GM18519 (cell line): ENCODE results near the gene IL17RC.
"Not testable (repeated sequence)": the region's sequence is repeated elsewhere in the genome, so short reads cannot be mapped to it uniquely, and the experiment has no call there.

Experiments used
- ATAC-seq: cut with Tn5 transposase; IDR thresholded peaks from one replicate; pipeline ENCODE4 v1.9.1; 2021; ENCODE audit warnings: mild to moderate bottlenecking, moderate library complexity; ENCODE audit not compliant: unreplicated experiment, low FRiP score

Gene IL17RC

DNA sequence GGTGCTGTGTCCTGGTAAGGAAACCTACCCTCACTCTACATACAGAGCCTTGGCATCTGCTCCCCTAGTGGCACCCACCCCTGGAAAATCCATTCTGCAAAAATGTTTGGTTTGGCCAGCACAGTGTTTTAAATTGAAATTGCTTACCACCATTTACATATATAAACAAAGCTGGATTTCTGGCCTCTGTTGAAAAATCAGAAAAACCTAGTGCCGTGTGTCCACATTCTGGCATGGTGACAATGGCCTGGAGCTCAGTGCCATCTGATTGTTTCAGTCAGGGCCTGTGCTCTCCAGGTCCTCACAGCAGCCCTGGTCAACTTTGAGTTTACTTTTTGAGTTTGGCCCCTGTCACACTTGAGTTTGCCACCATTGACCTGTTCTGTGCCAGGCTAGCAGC is 2.9 kb upstream of the IL17RC start:
- ATAC-seq, result no peak

- no peak for ATAC-seq
Measured at GRCh38 chr3:9914559-9915253, 2.2 kb upstream of the IL17RC start.

GRCh38 chr3:9915254-9916141 is 1.4 kb upstream of the IL17RC start:
- ATAC-seq, result no peak

DNA sequence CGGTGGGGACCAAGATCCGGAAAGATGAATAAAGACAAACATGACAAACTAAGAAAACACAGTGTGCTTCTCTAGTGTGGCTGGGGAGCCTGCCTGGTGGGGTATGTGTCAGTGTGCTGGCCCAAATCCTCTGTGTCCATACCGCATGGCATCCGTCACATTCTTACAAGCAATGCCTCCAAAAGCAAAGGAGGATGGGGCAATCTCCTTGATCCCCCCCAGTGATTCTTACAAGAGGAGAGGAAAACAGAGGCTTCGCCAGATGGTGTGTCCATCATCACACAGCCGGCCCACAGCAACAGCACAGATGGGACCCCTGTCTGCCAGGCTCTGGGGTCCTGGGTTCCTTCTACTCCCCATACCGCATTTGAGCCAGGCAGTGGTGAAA is 558 bp upstream of the IL17RC start:
- ATAC-seq, result no peak

GRCh38 chr3:9917820-9918219 is 922 bp downstream of the IL17RC start:
- ATAC-seq, result no peak

- no peak for ATAC-seq
Measured at GRCh38 chr3:9918261-9919038, 1.6 kb downstream of the IL17RC start.

DNA sequence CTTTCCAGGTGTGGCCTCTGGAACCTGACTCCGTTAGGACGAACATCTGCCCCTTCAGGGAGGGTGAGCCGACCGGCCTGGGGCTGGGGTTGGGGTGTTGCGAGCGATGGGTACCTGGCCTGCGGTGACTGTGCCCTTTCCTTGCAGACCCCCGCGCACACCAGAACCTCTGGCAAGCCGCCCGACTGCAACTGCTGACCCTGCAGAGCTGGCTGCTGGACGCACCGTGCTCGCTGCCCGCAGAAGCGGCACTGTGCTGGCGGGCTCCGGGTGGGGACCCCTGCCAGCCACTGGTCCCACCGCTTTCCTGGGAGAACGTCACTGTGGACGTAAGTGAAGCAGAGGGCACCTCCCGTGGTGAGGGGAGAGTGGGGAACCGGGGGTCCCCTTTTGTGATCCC is 11.3 kb downstream of the IL17RC start:
- no peak for ATAC-seq

- ATAC-seq, result no peak
Measured at GRCh38 chr3:9930804-9931418, 14.0 kb downstream of the IL17RC start.

DNA sequence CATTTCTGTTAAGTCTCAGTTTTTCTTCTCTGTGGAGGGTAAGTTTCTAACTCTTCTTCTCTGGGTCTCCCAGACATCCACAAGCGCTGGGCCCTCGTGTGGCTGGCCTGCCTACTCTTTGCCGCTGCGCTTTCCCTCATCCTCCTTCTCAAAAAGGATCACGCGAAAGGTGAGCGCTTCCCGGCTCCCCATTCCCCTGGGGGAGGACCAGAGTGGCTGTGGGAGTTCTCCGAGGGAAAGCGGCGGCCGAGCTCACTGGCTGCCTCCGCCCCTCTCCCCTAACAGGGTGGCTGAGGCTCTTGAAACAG is 15.6 kb downstream of the IL17RC start:
- no peak for ATAC-seq

GRCh38 chr3:9932843-9933560 is 16.1 kb downstream of the IL17RC start:
- peak; percentile 40 for ATAC-seq

- ATAC-seq, result peak; percentile 84
Measured at GRCh38 chr3:9933561-9934234, 16.8 kb downstream of the IL17RC start, which contains the start of gene CRELD1. CRELD1 (plus strand) TSS chr3:9933834; CDS start chr3:9934439, 605 bp downstream.

- ATAC-seq, result no peak
Measured at GRCh38 chr3:9934235-9934621, 17.3 kb downstream of the IL17RC start.

DNA sequence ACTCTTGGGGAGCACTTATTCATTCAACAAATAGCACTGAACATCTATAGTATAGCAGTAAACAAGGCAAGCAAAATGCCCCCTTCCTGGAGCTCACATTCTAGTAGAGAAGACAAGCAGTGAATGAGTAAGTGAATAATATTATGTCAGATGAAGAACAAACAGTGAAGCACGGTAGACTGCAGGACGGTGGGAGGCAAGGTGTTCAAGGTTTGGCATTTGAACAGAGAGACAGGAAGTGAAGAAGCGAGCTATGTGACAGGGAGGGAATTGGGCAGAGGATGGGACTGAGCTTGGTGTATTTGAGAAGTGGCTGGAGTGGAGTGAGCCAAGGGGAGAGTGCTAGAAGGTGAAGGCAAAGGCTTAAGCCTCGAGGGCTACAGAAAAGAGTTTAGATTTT is 18.1 kb downstream of the IL17RC start:
- no peak for ATAC-seq

GRCh38 chr3:9935966-9936510 is 19.1 kb downstream of the IL17RC start:
- ATAC-seq, result no peak

DNA sequence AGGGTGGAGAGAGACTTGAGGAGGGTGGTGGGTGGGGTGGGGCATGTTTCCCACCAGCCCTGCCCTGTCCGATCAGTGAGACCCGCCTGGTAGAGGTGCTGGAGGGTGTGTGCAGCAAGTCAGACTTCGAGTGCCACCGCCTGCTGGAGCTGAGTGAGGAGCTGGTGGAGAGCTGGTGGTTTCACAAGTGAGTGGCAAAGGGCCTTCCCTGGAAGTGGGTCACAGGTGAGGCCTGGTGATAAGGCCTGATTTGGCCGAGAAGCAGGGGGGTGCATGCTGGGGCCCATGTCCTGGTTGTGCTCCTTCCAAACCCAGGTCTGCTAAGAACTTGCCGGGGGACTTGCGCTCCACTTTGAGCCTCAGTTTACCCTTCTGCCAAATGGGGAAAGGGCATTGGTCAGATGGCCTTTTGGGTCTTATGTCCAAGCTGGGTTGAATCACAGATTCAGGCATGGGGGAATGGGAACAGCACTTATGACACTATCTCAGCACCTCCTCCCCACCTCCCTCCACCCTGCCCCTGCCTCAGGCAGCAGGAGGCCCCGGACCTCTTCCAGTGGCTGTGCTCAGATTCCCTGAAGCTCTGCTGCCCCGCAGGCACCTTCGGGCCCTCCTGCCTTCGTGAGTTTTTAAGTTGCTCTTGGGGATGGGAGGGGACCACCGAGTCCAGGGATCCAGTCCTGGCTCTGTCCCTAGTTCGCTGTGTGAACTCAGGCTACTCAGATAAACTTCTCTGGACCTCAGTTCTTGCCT is 20.8 kb downstream of the IL17RC start:
- no peak for ATAC-seq

GRCh38 chr3:9938966-9939365 is 22.1 kb downstream of the IL17RC start:
- no peak for ATAC-seq

GRCh38 chr3:9939906-9940305 is 23.0 kb downstream of the IL17RC start:
- not testable (repeated sequence) for ATAC-seq

- no peak for ATAC-seq
Measured at GRCh38 chr3:9940746-9941145, 23.8 kb downstream of the IL17RC start.

DNA sequence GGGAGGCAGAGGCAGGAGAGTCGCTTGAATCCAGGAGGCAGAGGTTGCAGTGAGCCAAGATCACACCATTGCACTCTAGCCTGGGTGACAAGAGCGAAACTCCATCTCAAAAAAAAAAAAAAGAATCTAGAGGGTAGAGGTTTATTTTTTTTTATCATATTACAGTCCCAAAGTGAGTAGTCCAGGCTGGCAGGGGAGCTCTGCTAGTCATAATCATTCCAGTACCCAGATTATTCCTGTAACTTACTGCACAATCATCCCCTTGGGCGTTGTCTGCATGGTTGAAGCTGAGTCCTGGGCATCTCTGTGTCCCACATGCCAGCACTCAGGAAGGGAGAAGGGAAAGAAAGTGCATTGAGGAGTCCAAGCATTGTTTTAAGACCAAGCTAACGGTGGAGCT is 25.3 kb downstream of the IL17RC start:
- no peak for ATAC-seq
